SK-N-MC (cell line): ENCODE data around the gene PDCL2.
A peak's percentile ranks its signal among the peaks of the same experiment; 100 is the strongest.
"Not testable (repeated sequence)": the region's sequence is repeated elsewhere in the genome, so short reads cannot be mapped to it uniquely, and the experiment has no call there.

Experiments
- DNase-seq: peaks from one replicate; pipeline ENCODE4 v3.0.0-alpha.2; 2011; ENCODE audit warnings: low read depth, low spot score
- H3K27ac ChIP-seq: fragments of 200-600 bp; sonication (generic); 2 replicates; pipeline ENCODE4 v1.5.1; 2016; ENCODE audit warnings: mixed run types
- H3K36me3 ChIP-seq: fragments of 200-600 bp; sonication (generic); 2 replicates; pipeline ENCODE4 v1.6.1; 2017; ENCODE audit warnings: antibody characterized with exemption, low read length, mixed read lengths; ENCODE audit not compliant: insufficient read depth
- H3K4me3 ChIP-seq: fragments of 200-600 bp; sonication (generic); 2 replicates; pipeline ENCODE4 v1.5.1; 2016
- H3K9ac ChIP-seq: fragments of 200-600 bp; sonication (generic); 2 replicates; pipeline ENCODE4 v1.8.0; 2017; ENCODE audit warnings: mixed run types, mixed read lengths; ENCODE audit not compliant: insufficient read length
- H3K9me3 ChIP-seq: fragments of 200-600 bp; sonication (generic); 2 replicates; pipeline ENCODE4 v1.6.1; 2017; ENCODE audit warnings: low read depth, mild to moderate bottlenecking, antibody characterized with exemption, low read length, moderate library complexity, mixed read lengths
- EZH2 ChIP-seq: fragments of 200-600 bp; sonication (generic); IDR thresholded peaks from one replicate; pipeline ENCODE4 v1.6.1; 2017; ENCODE audit warnings: antibody characterized with exemption
- FOXP2 ChIP-seq: optimal IDR thresholded peaks from 2 replicates; pipeline ENCODE3; 2011; ENCODE audit warnings: mild to moderate bottlenecking, moderate library complexity; ENCODE audit not compliant: insufficient read depth; ENCODE audit errors: extremely low read length, control extremely low read depth
- POLR2AphosphoS5 ChIP-seq: IDR thresholded peaks from 2 replicates; pipeline ENCODE4 v1.6.1; 2012; ENCODE audit warnings: mild to moderate bottlenecking, low read depth, low read length, borderline replicate concordance

Gene PDCL2

GRCh38 chr4:55592014-55592413 is at the start of gene PDCL2:
TSS of gene PDCL2 (minus strand) at chr4:55592245. CDS start at chr4:55592109, 136 bp downstream.
- Histone ChIP-seq H3K27ac (no peak within 1 kb of the TSS), H3K36me3 (no peaks in the 10 kb centered on the region), H3K9ac (no peak within 1 kb of the TSS), H3K4me3 (no peak within 1 kb of the TSS), H3K9me3 (no peaks in the 10 kb centered on the region)
- TF ChIP-seq POLR2AphosphoS5: no peak
- TF ChIP-seq FOXP2: no peak
- no peak for TF ChIP-seq EZH2
- DNase-seq: no peak

GRCh38 chr4:55637272-55637820 is 45.3 kb upstream of the PDCL2 start:
- no peak for TF ChIP-seq POLR2AphosphoS5
- no peak for TF ChIP-seq FOXP2
- no peak for TF ChIP-seq EZH2
- no peaks in the 10 kb centered on the region for H3K36me3 ChIP-seq
- H3K4me3 ChIP-seq: no peak overlapping the region
- no peak overlapping the region for H3K9ac ChIP-seq
- no peak overlapping the region for H3K27ac ChIP-seq
- no peaks in the 10 kb centered on the region for H3K9me3 ChIP-seq
- no peak for DNase-seq

GRCh38 chr4:55636656-55636999 is 44.6 kb upstream of the PDCL2 start:
- H3K27ac ChIP-seq: no peak overlapping the region
- H3K9me3 ChIP-seq: no peaks in the 10 kb centered on the region
- DNase-seq: no peak
- H3K4me3 ChIP-seq: peak overlapping the region; percentile 60
- no peak overlapping the region for H3K9ac ChIP-seq
- TF ChIP-seq FOXP2: no peak
- TF ChIP-seq POLR2AphosphoS5: no peak
- no peak for TF ChIP-seq EZH2
- H3K36me3 ChIP-seq: no peaks in the 10 kb centered on the region

GRCh38 chr4:55635741-55636655 is 44.0 kb upstream of the PDCL2 start, which contains the start of gene NMU:
TSS of gene NMU (minus strand) at chr4:55636298. CDS start at chr4:55636192, 106 bp downstream.
- DNase-seq: no peak
- H3K9ac ChIP-seq: no peak within 1 kb of the TSS
- peak within 1 kb of the TSS; percentile 60 for H3K4me3 ChIP-seq
- no peaks in the 10 kb centered on the region for H3K36me3 ChIP-seq
- TF ChIP-seq FOXP2 (no peak), POLR2AphosphoS5 (no peak)
- no peaks in the 10 kb centered on the region for H3K9me3 ChIP-seq
- H3K27ac ChIP-seq: no peak within 1 kb of the TSS

- TF ChIP-seq POLR2AphosphoS5 (no peak), FOXP2 (no peak), EZH2 (no peak)
- no peaks in the 10 kb centered on the region for H3K9me3 ChIP-seq
- H3K4me3 ChIP-seq: no peak overlapping the region
- no peak for DNase-seq
- no peaks in the 10 kb centered on the region for H3K36me3 ChIP-seq
- no peak overlapping the region for H3K27ac ChIP-seq
- H3K9ac ChIP-seq: no peak overlapping the region
These were observed 43.2 kb upstream of the PDCL2 start for GRCh38 chr4:55635282-55635681.

GRCh38 chr4:55634417-55635128 is 42.5 kb upstream of the PDCL2 start:
- TF ChIP-seq FOXP2: no peak
- TF ChIP-seq POLR2AphosphoS5: no peak
- no peak for TF ChIP-seq EZH2
- no peak for DNase-seq
- Histone ChIP-seq H3K9ac (no peak overlapping the region), H3K36me3 (no peaks in the 10 kb centered on the region), H3K4me3 (no peak overlapping the region), H3K27ac (no peak overlapping the region), H3K9me3 (no peaks in the 10 kb centered on the region)

GRCh38 chr4:55633903-55634302 is 41.9 kb upstream of the PDCL2 start:
- Histone ChIP-seq H3K9ac (no peak overlapping the region), H3K27ac (no peak overlapping the region), H3K9me3 (no peaks in the 10 kb centered on the region), H3K4me3 (no peak overlapping the region), H3K36me3 (no peaks in the 10 kb centered on the region)
- TF ChIP-seq FOXP2 (no peak), EZH2 (no peak), POLR2AphosphoS5 (no peak)
- DNase-seq: no peak

- DNase-seq: no peak
- Histone ChIP-seq H3K9ac (no peak overlapping the region), H3K9me3 (no peaks in the 10 kb centered on the region), H3K27ac (no peak overlapping the region), H3K36me3 (no peaks in the 10 kb centered on the region), H3K4me3 (no peak overlapping the region)
- TF ChIP-seq POLR2AphosphoS5 (no peak), FOXP2 (no peak), EZH2 (no peak)
These were observed 33.8 kb upstream of the PDCL2 start for GRCh38 chr4:55625835-55626234.

GRCh38 chr4:55624063-55624462 is 32.0 kb upstream of the PDCL2 start:
- not testable (repeated sequence) for H3K4me3 ChIP-seq

More at GRCh38 chr4:55624063-55624462, 32.0 kb upstream of the PDCL2 start:
- not testable (repeated sequence) for H3K9ac ChIP-seq, H3K36me3 ChIP-seq, DNase-seq, H3K9me3 ChIP-seq, H3K27ac ChIP-seq
